Muscle layer of colon (tissue), 2 donors: Measurements from ENCODE around the gene STAMBP.
"Not testable (repeated sequence)": the region's sequence is repeated elsewhere in the genome, so short reads cannot be mapped to it uniquely, and the experiment has no call there.

ENCODE experiments used
- H3K27ac ChIP-seq: one replicate; pipeline ENCODE4 v1.7.0; 2013; ENCODE audit warnings: low read depth, mild to moderate bottlenecking, low read length, moderate library complexity
- H3K27me3 ChIP-seq, 2 donors: one replicate each; pipeline ENCODE4 v1.7.0; 2013; ENCODE audit warnings: low read length in 2 of 2, mild to moderate bottlenecking in 2 of 2; ENCODE audit not compliant: insufficient read depth in 2 of 2, control insufficient read depth in 1 of 2
- H3K36me3 ChIP-seq: one replicate; pipeline ENCODE4 v1.7.0; 2013; ENCODE audit warnings: mild to moderate bottlenecking, low read length; ENCODE audit not compliant: insufficient read depth
- H3K4me1 ChIP-seq: one replicate; pipeline ENCODE4 v1.7.0; 2013; ENCODE audit warnings: mild to moderate bottlenecking, low read length; ENCODE audit not compliant: insufficient read depth
- H3K4me3 ChIP-seq, 2 donors: one replicate each; pipeline ENCODE4 v1.7.0; 2013; ENCODE audit warnings: low read length in 2 of 2, low read depth in 1 of 2, mild to moderate bottlenecking in 1 of 2, moderate library complexity in 1 of 2
- H3K9ac ChIP-seq: one replicate; pipeline ENCODE4 v1.7.0; 2013; ENCODE audit warnings: low read length
- H3K9me3 ChIP-seq: one replicate; pipeline ENCODE4 v1.7.0; 2013; ENCODE audit warnings: mild to moderate bottlenecking, low read length
- donor health status: abdominal sarcoma.
- donor health status: Adenocarcinoma of cecum.

STAMBP gene

GRCh38 chr2:73828818-73829570, at the start of gene STAMBP:
Gene STAMBP (plus strand): TSS chr2:73828961. CDS start chr2:73830857, 1,896 bp downstream.
- Histone ChIP-seq H3K4me3 (peak within 1 kb of the TSS; percentile 66 to 82), H3K9me3 (no peaks in the 10 kb centered on the region), H3K9ac (peak within 1 kb of the TSS; percentile 85), H3K27me3 (no peaks in the 10 kb centered on the region), H3K36me3 (peaks cover 3% of the 10 kb centered on the region), H3K4me1 (peaks cover 48% of the 10 kb centered on the region), H3K27ac (peak within 1 kb of the TSS; percentile 93)

- no peaks in the 10 kb centered on the region for H3K27me3 ChIP-seq
- peaks cover 9% of the 10 kb centered on the region for H3K4me1 ChIP-seq
Measured at GRCh38 chr2:73779467-73780236, 49.1 kb upstream of the STAMBP start, which contains the start of gene DUSP11. Gene DUSP11 (minus strand): TSS chr2:73780103. CDS start chr2:73779974, 129 bp downstream.

GRCh38 chr2:73780237-73780582, 48.6 kb upstream of the STAMBP start:
- Histone ChIP-seq H3K4me3 (peak overlapping the region; percentile 83 to 91), H3K9ac (peak overlapping the region; percentile 93), H3K4me1 (peaks cover 9% of the 10 kb centered on the region), H3K9me3 (no peaks in the 10 kb centered on the region), H3K27me3 (no peaks in the 10 kb centered on the region), H3K36me3 (peaks cover 10% of the 10 kb centered on the region), H3K27ac (no peak overlapping the region)

More at GRCh38 chr2:73779467-73780236, 49.1 kb upstream of the STAMBP start, which contains the start of gene DUSP11:
- Histone ChIP-seq H3K27ac (peak within 1 kb of the TSS; percentile 92), H3K9ac (peak within 1 kb of the TSS; percentile 93), H3K4me3 (peak within 1 kb of the TSS; percentile 83 to 91), H3K36me3 (peaks cover 15% of the 10 kb centered on the region), H3K9me3 (no peaks in the 10 kb centered on the region)

- not testable (repeated sequence) for H3K4me3 ChIP-seq, H3K27ac ChIP-seq, H3K4me1 ChIP-seq, H3K27me3 ChIP-seq, H3K9ac ChIP-seq, H3K36me3 ChIP-seq, H3K9me3 ChIP-seq
Measured at GRCh38 chr2:73783402-73783801, 45.4 kb upstream of the STAMBP start.

- H3K4me3 ChIP-seq, H3K4me1 ChIP-seq, H3K9ac ChIP-seq, H3K9me3 ChIP-seq, H3K27me3 ChIP-seq, H3K27ac ChIP-seq, H3K36me3 ChIP-seq: not testable (repeated sequence)
Measured at GRCh38 chr2:73783883-73784282, 44.9 kb upstream of the STAMBP start, which contains the start of gene C2orf78. Gene C2orf78 (plus strand): TSS chr2:73784183. CDS start chr2:73784310, 127 bp downstream.

GRCh38 chr2:73811878-73812277, 16.9 kb upstream of the STAMBP start:
- Histone ChIP-seq H3K9me3 (no peaks in the 10 kb centered on the region), H3K4me1 (no peaks in the 10 kb centered on the region), H3K36me3 (no peaks in the 10 kb centered on the region), H3K9ac (no peak overlapping the region), H3K27ac (no peak overlapping the region), H3K27me3 (no peaks in the 10 kb centered on the region), H3K4me3 (no peak overlapping the region)

- H3K9ac ChIP-seq: no peak overlapping the region
- H3K9me3 ChIP-seq: no peaks in the 10 kb centered on the region
- H3K4me3 ChIP-seq: no peak overlapping the region
- no peaks in the 10 kb centered on the region for H3K27me3 ChIP-seq
- no peaks in the 10 kb centered on the region for H3K4me1 ChIP-seq
- no peak overlapping the region for H3K27ac ChIP-seq
- H3K36me3 ChIP-seq: no peaks in the 10 kb centered on the region
Measured at GRCh38 chr2:73812635-73813034, 16.1 kb upstream of the STAMBP start.

- Histone ChIP-seq H3K9me3 (no peaks in the 10 kb centered on the region), H3K36me3 (no peaks in the 10 kb centered on the region), H3K4me1 (no peaks in the 10 kb centered on the region), H3K4me3 (no peak overlapping the region), H3K9ac (no peak overlapping the region), H3K27ac (no peak overlapping the region), H3K27me3 (no peaks in the 10 kb centered on the region)
Measured at GRCh38 chr2:73818296-73818695, 10.5 kb upstream of the STAMBP start.

GRCh38 chr2:73821227-73821626, 7.5 kb upstream of the STAMBP start:
- H3K36me3 ChIP-seq: no peaks in the 10 kb centered on the region
- H3K4me1 ChIP-seq: peaks cover 5% of the 10 kb centered on the region
- H3K4me3 ChIP-seq: no peak overlapping the region
- no peak overlapping the region for H3K27ac ChIP-seq
- no peaks in the 10 kb centered on the region for H3K27me3 ChIP-seq
- H3K9me3 ChIP-seq: no peaks in the 10 kb centered on the region
- H3K9ac ChIP-seq: no peak overlapping the region

GRCh38 chr2:73821669-73822068, 7.1 kb upstream of the STAMBP start:
- Histone ChIP-seq H3K9ac (no peak overlapping the region), H3K27ac (no peak overlapping the region), H3K4me1 (peaks cover 5% of the 10 kb centered on the region), H3K27me3 (no peaks in the 10 kb centered on the region), H3K9me3 (no peaks in the 10 kb centered on the region), H3K4me3 (no peak overlapping the region), H3K36me3 (no peaks in the 10 kb centered on the region)

- H3K27me3 ChIP-seq: no peaks in the 10 kb centered on the region
- no peaks in the 10 kb centered on the region for H3K9me3 ChIP-seq
- H3K4me1 ChIP-seq: peaks cover 6% of the 10 kb centered on the region
- no peaks in the 10 kb centered on the region for H3K36me3 ChIP-seq
- no peak overlapping the region for H3K4me3 ChIP-seq
- no peak overlapping the region for H3K9ac ChIP-seq
- no peak overlapping the region for H3K27ac ChIP-seq
Measured at GRCh38 chr2:73822276-73822675, 6.5 kb upstream of the STAMBP start.
